ENCODE results near the gene GDPD2. TPM values are rescaled to one million over a fixed set of nuclear protein-coding genes. Genes with fewer than 3 reads are reported as not detected.

The GDPD2 gene
- total RNA-seq, 2 donors from 2014 or later: not detected

DNA sequence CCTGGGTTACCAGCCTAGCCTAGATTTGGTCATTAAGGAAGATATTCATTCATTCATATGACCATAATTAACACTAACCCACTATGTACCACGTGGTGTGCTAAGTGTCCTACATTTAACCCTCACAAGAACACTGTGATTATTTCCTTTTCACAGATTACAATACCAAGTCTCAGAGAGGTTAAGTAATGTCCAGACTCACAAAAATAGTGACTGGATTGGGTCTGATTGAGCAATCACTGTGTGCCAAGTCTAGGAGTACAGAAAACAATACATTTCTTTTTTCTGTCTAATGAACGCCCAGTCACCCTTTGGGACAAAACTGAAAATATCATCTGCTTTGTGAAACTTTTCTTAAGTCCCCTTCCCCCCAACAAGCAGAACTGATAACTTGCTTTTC is 13.9 kb downstream of the GDPD2 start:
- TF ChIP-seq, protein P1, sequence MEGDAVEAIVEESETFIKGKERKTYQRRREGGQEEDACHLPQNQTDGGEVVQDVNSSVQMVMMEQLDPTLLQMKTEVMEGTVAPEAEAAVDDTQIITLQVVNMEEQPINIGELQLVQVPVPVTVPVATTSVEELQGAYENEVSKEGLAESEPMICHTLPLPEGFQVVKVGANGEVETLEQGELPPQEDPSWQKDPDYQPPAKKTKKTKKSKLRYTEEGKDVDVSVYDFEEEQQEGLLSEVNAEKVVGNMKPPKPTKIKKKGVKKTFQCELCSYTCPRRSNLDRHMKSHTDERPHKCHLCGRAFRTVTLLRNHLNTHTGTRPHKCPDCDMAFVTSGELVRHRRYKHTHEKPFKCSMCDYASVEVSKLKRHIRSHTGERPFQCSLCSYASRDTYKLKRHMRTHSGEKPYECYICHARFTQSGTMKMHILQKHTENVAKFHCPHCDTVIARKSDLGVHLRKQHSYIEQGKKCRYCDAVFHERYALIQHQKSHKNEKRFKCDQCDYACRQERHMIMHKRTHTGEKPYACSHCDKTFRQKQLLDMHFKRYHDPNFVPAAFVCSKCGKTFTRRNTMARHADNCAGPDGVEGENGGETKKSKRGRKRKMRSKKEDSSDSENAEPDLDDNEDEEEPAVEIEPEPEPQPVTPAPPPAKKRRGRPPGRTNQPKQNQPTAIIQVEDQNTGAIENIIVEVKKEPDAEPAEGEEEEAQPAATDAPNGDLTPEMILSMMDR (IDR thresholded peaks at IDR 0.05): no peak
- TF ChIP-seq POLR2AphosphoS5 (IDR thresholded peaks at IDR 0.05) (no peak), POLR2A (IDR thresholded peaks at IDR 0.05) (no peak)
- no peaks in the 10 kb centered on the region for H3K9me3 ChIP-seq
- H3K27ac ChIP-seq: no peak overlapping the region
- H3K4me3 ChIP-seq: no peak overlapping the region
- no peak for DNase-seq (ENCODE audit: low spot score)
- H3K36me3 ChIP-seq: no peaks in the 10 kb centered on the region
- WGBS: 79% methylated on average over 2 of the region's 2 CpGs
- H3K27me3 ChIP-seq (replicated peaks; ENCODE audit: insufficient read depth): no peaks in the 10 kb centered on the region
- intact Hi-C loops (cut with DNase I): loop anchor here (10.0 kb wide), 1 partner anchor 242 kb away; no protein-coding TSS in a partner anchor
- no peaks in the 10 kb centered on the region for H3K4me1 ChIP-seq (replicated peaks)

DNA sequence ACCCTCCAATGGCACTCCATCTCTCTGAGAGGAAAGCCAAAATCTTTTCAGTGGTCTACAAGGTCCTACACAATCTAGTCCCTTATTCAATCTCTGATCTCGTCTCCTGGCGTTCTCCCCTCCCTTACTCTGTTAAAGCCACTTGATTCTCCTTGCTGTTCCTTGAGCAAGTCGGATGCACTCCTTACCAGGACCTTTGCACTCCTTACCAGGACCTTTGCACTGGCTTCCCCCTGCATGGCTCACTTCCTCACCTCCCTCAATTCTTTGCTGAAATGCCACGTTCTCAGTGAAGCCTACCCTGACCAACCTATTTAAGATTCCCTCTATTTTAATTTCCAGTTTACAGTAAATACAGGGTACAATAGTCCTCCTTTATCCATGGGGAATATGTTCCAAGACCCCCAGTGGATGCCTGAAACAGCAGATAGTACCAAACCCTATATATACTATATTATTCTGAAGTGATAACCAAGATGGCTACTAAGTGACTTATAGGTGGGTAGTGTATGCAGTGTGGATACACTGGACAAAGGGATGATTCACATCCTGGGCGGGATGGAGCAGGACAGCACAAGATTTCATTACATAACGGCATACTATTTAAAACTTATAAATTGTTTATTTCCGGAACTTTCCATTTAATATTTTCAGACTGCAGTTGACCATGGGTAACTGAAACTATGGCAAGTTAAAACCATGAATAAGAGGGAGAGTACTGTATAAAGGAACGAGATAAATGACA is 15.0 kb downstream of the GDPD2 start:
- TF ChIP-seq POLR2A (IDR thresholded peaks at IDR 0.05) (no peak), POLR2AphosphoS5 (IDR thresholded peaks at IDR 0.05) (no peak)
- TF ChIP-seq, protein P1 (IDR thresholded peaks at IDR 0.05): no peak
- no peak overlapping the region for H3K27ac ChIP-seq
- no peak for DNase-seq (ENCODE audit: low spot score)
- H3K4me1 ChIP-seq (replicated peaks): no peaks in the 10 kb centered on the region
- intact Hi-C loops (cut with DNase I): loop anchor here (10.0 kb wide), 1 partner anchor 243 kb away; no protein-coding TSS in a partner anchor
- H3K36me3 ChIP-seq: no peaks in the 10 kb centered on the region
- H3K4me3 ChIP-seq: no peak overlapping the region
- no peaks in the 10 kb centered on the region for H3K27me3 ChIP-seq (replicated peaks; ENCODE audit: insufficient read depth)
- 88% methylated on average over 8 of the region's 8 CpGs for WGBS
- no peaks in the 10 kb centered on the region for H3K9me3 ChIP-seq

DNA sequence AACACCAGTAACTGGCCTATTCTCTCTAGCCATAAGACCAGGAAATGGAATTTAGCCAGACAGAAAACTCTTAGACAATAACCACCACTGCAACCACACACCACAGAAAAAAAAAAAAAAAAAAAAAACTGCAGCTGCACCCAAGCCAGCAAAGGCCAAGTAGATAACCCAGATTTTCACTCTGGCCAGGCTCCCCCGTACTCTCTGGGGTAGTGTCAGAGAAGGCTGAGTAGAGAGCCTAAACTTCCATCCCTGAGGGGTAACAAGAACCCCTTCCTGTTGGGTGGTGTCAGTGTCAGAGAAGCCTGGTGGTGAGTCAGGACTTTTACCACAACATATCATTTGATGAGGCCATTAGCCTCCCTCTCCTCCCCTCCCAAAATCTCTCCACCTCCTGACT is 15.9 kb downstream of the GDPD2 start:
- TF ChIP-seq POLR2A (IDR thresholded peaks at IDR 0.05): no peak
- TF ChIP-seq, protein P1 (IDR thresholded peaks at IDR 0.05): no peak
- no peak for TF ChIP-seq POLR2AphosphoS5 (IDR thresholded peaks at IDR 0.05)
- WGBS: 20% methylated on average over 1 of the region's 1 CpG
- Histone ChIP-seq H3K9me3 (no peaks in the 10 kb centered on the region), H3K27ac (no peak overlapping the region), H3K27me3 (replicated peaks; ENCODE audit: insufficient read depth) (no peaks in the 10 kb centered on the region), H3K4me1 (replicated peaks) (no peaks in the 10 kb centered on the region), H3K36me3 (no peaks in the 10 kb centered on the region), H3K4me3 (no peak overlapping the region)
- DNase-seq (ENCODE audit: low spot score): no peak
- intact Hi-C loops (cut with DNase I): loop anchor here (10.0 kb wide), 1 partner anchor 244 kb away; no protein-coding TSS in a partner anchor

DNA sequence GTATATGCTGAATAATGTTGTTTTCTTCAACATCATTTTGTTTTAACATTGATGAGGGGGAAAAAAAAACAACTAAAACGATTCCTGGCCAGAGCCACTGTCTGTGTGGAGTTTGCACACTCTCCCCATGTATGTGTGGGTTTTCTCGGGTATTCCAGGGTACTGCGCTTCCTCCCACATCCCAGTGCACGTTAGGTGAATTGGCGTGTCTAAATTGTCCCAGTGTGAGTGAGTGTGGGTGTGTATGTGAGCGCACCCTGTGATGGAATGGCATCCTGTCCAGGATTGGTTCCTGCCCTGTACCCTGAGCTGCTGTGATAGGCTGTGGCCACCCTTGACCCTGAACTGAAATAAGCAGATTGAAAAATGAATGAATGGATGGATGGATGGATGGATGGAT is 19.1 kb downstream of the GDPD2 start:
- H3K27me3 ChIP-seq (replicated peaks; ENCODE audit: insufficient read depth): no peaks in the 10 kb centered on the region

More for the DNA sequence above, 19.1 kb downstream of the GDPD2 start:
- Histone ChIP-seq H3K4me3 (no peak overlapping the region), H3K4me1 (replicated peaks) (no peaks in the 10 kb centered on the region), H3K9me3 (no peaks in the 10 kb centered on the region), H3K36me3 (no peaks in the 10 kb centered on the region), H3K27ac (no peak overlapping the region)
- TF ChIP-seq POLR2A (IDR thresholded peaks at IDR 0.05): no peak
- no peak for TF ChIP-seq POLR2AphosphoS5 (IDR thresholded peaks at IDR 0.05)
- TF ChIP-seq, protein P1 (IDR thresholded peaks at IDR 0.05): no peak
- intact Hi-C loops (cut with DNase I): no loop called here
- DNase-seq (ENCODE audit: low spot score): no peak
- 58% methylated on average over 6 of the region's 6 CpGs for WGBS
